K562 (cell line): ENCODE data around the gene APOL3. TPM values are rescaled to one million over a fixed set of nuclear protein-coding genes. Genes with fewer than 3 reads are reported as not detected.

Experiments
- C11orf30 ChIP-seq: fragments of 450-650 bp; IDR thresholded peaks from 2 replicates; pipeline ENCODE4 v1.6.1; 2016; ENCODE audit warnings: low read depth, mild to moderate bottlenecking
- FOXA3 ChIP-seq, 2 experiments: fragments of 450-650 bp in 1 of 2; sonication (generic) in 1 of 2; formaldehyde crosslinking; IDR thresholded peaks in 1 of 2; conservative IDR thresholded peaks in 1 of 2; 2 replicates each; pipeline versions ENCODE4 v1.4.0 to v1.8.0; 2020 to 2022; ENCODE audit warnings: mild to moderate bottlenecking in 2 of 2, missing genetic modification reagents in 1 of 2
- FUS ChIP-seq: fragments of 200-400 bp; formaldehyde crosslinking; optimal IDR thresholded peaks from 2 replicates; pipeline ENCODE3; 2017; ENCODE audit warnings: low read depth, low read length
- HDAC8 ChIP-seq: fragments of 450-650 bp; IDR thresholded peaks from 2 replicates; pipeline ENCODE4 v1.6.1; 2016; ENCODE audit warnings: mild to moderate bottlenecking, missing genetic modification characterization, moderate library complexity, missing compliant biosample characterization
- HIVEP1 ChIP-seq: fragments of 250-450 bp; sonication (Bioruptor Pico); IDR thresholded peaks from 2 replicates; pipeline ENCODE4 v1.4.0; 2020; ENCODE audit warnings: mild to moderate bottlenecking
- HNRNPUL1 ChIP-seq: fragments of 200-400 bp; formaldehyde crosslinking; IDR thresholded peaks from 2 replicates; pipeline ENCODE4 v1.6.1; 2017; ENCODE audit warnings: low read length
- MECOM ChIP-seq: fragments of 250-450 bp; sonication (Bioruptor Pico); IDR thresholded peaks from 2 replicates; pipeline ENCODE4 v1.8.0; 2022; ENCODE audit warnings: inconsistent platforms
- NCOA1 ChIP-seq: fragments of 450-650 bp; IDR thresholded peaks from 2 replicates; pipeline ENCODE4 v1.6.1; 2016; ENCODE audit warnings: low read depth
- NCOA4 ChIP-seq: fragments of 450-650 bp; IDR thresholded peaks from 2 replicates; pipeline ENCODE4 v1.6.1; 2018; ENCODE audit warnings: mild to moderate bottlenecking; ENCODE audit not compliant: partially characterized antibody
- POLR3A ChIP-seq: IDR thresholded peaks from 2 replicates; pipeline ENCODE4 v1.6.1; 2011; ENCODE audit warnings: borderline replicate concordance, mild to moderate bottlenecking, moderate library complexity; ENCODE audit not compliant: insufficient read length, insufficient read depth; ENCODE audit errors: extremely low read depth
- RBM14 ChIP-seq: fragments of 200-400 bp; formaldehyde crosslinking; IDR thresholded peaks from 2 replicates; pipeline ENCODE4 v1.6.1; 2018; ENCODE audit warnings: low read depth, mild to moderate bottlenecking, low read length, moderate library complexity, borderline replicate concordance; ENCODE audit not compliant: insufficient read depth
- SETDB1 ChIP-seq: IDR thresholded peaks from one replicate; pipeline ENCODE4 v1.6.1; 2012; ENCODE audit warnings: low read length, control low read depth, inconsistent platforms
- STAG1 ChIP-seq: sonication (generic); formaldehyde crosslinking; IDR thresholded peaks from 2 replicates; pipeline ENCODE4 v1.5.0; 2020; ENCODE audit warnings: missing genetic modification reagents, borderline replicate concordance
- TAF9B ChIP-seq: fragments of 450-650 bp; IDR thresholded peaks from 2 replicates; pipeline ENCODE4 v1.6.1; 2018; ENCODE audit warnings: mild to moderate bottlenecking; ENCODE audit not compliant: partially characterized antibody
- TBL1XR1 ChIP-seq, 2 experiments: IDR thresholded peaks; 2 replicates each; pipeline ENCODE4 v1.6.1; 2012; ENCODE audit warnings: improper control_type of control experiment in 2 of 2, low read length in 2 of 2, mild to moderate bottlenecking in 1 of 2
- TCF3 ChIP-seq: sonication (generic); formaldehyde crosslinking; IDR thresholded peaks from 2 replicates; pipeline ENCODE4 v1.4.0; 2020; ENCODE audit warnings: mild to moderate bottlenecking, missing genetic modification reagents
- TEAD4 ChIP-seq, 2 experiments: sonication (generic) in 1 of 2; formaldehyde crosslinking in 1 of 2; IDR thresholded peaks; 2 replicates each; pipeline versions ENCODE4 v1.6.1 to v1.8.0; 2012 to 2022; ENCODE audit warnings: borderline replicate concordance in 1 of 2, inconsistent platforms in 1 of 2, low read length in 1 of 2, mild to moderate bottlenecking in 1 of 2, missing genetic modification reagents in 1 of 2
- ZC3H4 ChIP-seq: sonication (generic); formaldehyde crosslinking; IDR thresholded peaks from 2 replicates; pipeline ENCODE4 v1.9.0; 2021; ENCODE audit warnings: missing genetic modification reagents, borderline replicate concordance
- ZC3H8 ChIP-seq: fragments of 450-650 bp; IDR thresholded peaks from 2 replicates; pipeline ENCODE4 v1.6.1; 2017
- ZNF165 ChIP-seq: fragments of 250-450 bp; sonication (Bioruptor Pico); IDR thresholded peaks from 2 replicates; pipeline ENCODE4 v1.4.0; 2020; ENCODE audit warnings: borderline replicate concordance
- ZNF583 ChIP-seq: fragments of 250-450 bp; sonication (Bioruptor Pico); IDR thresholded peaks from 2 replicates; pipeline ENCODE4 v1.4.0; 2020
- polyA plus RNA-seq, 8 experiments: library from polyadenylated mRNA; depleted of rRNA in 4 of 8; stranded (reverse) in 5 of 8; unstranded in 3 of 8; fragments of >200 nt; fragmentation: Nextera tagmentation in 2 of 8; fragmentation: Illumina TruSeq in 1 of 8; extraction: Ambion mirVana in 2 of 8; extraction: Trizol in 1 of 8; gene quantifications; 2 replicates each; pipeline versions ENCODE4 v1.2.1 to v1.2.3, GENCODE V29; 2011 to 2014; ENCODE audit warnings: inconsistent platforms in 1 of 8, missing spikeins in 1 of 8
- total RNA-seq, 7 experiments: library from RNA; depleted of rRNA in 6 of 7; stranded (reverse); fragments of >200 nt in 6 of 7; fragmentation: Illumina TruSeq in 2 of 7; extraction: Trizol in 2 of 7; gene quantifications; 2 replicates each; pipeline versions ENCODE4 v1.2.1 to v1.2.3, GENCODE V29; 2011 to 2021; ENCODE audit warnings: low replicate concordance in 1 of 7
- TF ChIP-seq, protein P1 (sequence below): fragments of 450-650 bp; IDR thresholded peaks from 2 replicates; pipeline ENCODE4 v1.6.1; 2017; ENCODE audit warnings: antibody characterized with exemption

APOL3 gene
- total and polyA plus RNA-seq, 9 of the 15 experiments (the other 6 are each of a cell fraction or from before 2014, with no cell fraction given) = 0.25 to 1.1 (median 0.56) TPM; not detected in 1

DNA sequence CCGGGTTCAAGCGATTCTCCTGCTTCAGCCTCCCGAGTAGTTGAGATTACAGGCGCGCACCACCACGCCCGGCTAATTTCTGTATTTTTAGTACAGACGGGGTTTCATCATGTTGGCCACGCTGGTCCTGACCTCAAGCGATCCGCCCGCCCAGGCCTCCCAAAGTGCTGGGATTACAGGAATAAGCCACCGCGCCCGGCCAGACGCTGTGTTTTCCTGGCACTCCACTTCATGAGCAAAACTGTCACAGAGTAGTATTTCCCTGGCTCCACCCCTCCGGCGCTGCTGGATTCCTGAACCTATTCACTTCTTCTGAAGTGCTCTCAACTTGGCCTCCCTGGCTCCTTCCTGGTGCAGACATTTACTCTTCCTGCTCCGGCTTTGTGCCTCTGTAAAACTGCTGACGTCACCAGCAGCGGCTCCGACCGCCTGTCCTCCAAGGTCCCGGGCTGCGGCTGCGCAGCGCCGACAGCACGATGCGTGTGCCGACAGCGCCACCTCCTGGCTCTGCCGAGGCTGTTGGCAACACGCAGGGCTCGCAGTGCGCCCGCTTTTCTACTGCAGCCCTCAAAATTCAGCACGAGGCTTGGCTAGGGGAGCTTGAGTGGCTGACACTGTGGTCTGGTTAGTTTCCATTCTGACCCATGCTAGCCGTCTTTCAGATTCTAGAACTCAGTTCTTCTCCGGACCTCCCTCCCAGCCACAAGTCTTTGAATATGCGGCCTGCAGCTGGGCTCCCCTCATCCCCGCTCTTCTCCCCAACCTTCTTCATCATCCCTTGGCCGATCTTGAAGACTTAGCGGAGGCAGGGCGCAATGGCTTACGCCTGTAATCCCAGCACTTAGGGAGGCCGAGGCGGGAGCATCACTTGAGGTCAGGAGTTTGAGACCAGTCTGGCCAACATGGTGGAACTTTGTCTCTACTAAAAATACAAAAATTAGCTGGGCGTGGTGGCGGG is 36.6 kb downstream of the APOL3 start (continued):
- TF ChIP-seq, protein P1, sequence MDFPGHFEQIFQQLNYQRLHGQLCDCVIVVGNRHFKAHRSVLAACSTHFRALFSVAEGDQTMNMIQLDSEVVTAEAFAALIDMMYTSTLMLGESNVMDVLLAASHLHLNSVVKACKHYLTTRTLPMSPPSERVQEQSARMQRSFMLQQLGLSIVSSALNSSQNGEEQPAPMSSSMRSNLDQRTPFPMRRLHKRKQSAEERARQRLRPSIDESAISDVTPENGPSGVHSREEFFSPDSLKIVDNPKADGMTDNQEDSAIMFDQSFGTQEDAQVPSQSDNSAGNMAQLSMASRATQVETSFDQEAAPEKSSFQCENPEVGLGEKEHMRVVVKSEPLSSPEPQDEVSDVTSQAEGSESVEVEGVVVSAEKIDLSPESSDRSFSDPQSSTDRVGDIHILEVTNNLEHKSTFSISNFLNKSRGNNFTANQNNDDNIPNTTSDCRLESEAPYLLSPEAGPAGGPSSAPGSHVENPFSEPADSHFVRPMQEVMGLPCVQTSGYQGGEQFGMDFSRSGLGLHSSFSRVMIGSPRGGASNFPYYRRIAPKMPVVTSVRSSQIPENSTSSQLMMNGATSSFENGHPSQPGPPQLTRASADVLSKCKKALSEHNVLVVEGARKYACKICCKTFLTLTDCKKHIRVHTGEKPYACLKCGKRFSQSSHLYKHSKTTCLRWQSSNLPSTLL = no peak
- TF ChIP-seq TEAD4 (IDR thresholded peaks at IDR 0.05; ENCODE audit: low read length) (peak; percentile 7; the same call in 1 of the 2 replicates), TEAD4 (CRISPR knock-in tag; IDR thresholded peaks at IDR 0.05; ENCODE audit: borderline replicate concordance) (no peak), ZNF165 (CRISPR knock-in tag) (no peak), SETDB1 (no peak), HNRNPUL1 (no peak), NCOA4 (no peak), STAG1 (CRISPR knock-in tag) (peak; percentile 99), C11orf30 (peak; percentile 96), NCOA1 (no peak), RBM14 (no peak), POLR3A (no peak), HDAC8 (tag) (no peak), FOXA3 (CRISPR knock-in tag; conservative IDR thresholded peaks at IDR 0.05 in 1 of 2, IDR thresholded peaks at IDR 0.05 in 1 of 2) (no peak), TCF3 (CRISPR knock-in tag) (no peak), TAF9B (no peak), HIVEP1 (CRISPR knock-in tag) (no peak), MECOM (CRISPR knock-in tag) (no peak), TBL1XR1 (IDR thresholded peaks at IDR 0.05; ENCODE audit: low read length in 2 of 2) (no peak), FUS (no peak), ZNF583 (CRISPR knock-in tag) (no peak), ZC3H4 (no peak), ZC3H8 (no peak)
